G401 (cell line): ENCODE measurements around the gene SV2B. TPM values are rescaled to one million over a fixed set of nuclear protein-coding genes. Genes with fewer than 3 reads are reported as not detected.

Experiments
- DNase-seq: peaks from one replicate; pipeline ENCODE4 v3.0.0-alpha.2; 2015; ENCODE audit warnings: low spot score
- in situ Hi-C: cut with HindIII; loops from 2 replicates; pipeline ENCODE4 v1.10.0; 2016; ENCODE audit warnings: low sequenced_read_pairs, mixed read lengths
- total RNA-seq: library from RNA; depleted of rRNA; stranded (reverse); fragments of >200 nt; shearing (Covaris generic); gene quantifications from 2 replicates; pipeline ENCODE4 v1.2.3, GENCODE V29; 2014

The SV2B gene
- total RNA-seq, 1 experiment from 2014 or later: not detected

GRCh38 chr15:91289324-91289723, 189.3 kb downstream of the SV2B start:
- in situ Hi-C loops: no loop called here
- peak; percentile 68 for DNase-seq

GRCh38 chr15:91290553-91290952, 190.5 kb downstream of the SV2B start:
- DNase-seq: no peak
- in situ Hi-C loops: no loop called here

DNA sequence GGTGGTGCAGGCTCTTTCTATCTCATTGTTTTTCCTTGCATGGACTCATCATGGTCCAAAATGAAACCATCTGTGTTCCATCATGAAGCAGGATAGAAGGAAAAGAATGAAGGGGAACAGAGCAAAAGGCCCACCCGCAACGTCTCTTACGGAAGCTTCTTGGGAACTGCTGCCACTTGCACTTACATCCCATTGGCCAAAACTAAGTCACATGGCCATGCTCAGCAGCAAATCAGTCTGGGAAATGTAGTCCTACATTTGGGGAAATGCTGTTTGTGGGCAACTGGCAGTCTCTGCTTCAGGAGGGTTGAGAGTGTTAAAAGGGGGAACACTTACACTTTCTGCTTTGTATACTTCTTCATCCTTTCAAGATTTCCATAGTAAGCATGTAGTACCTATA, 191.6 kb downstream of the SV2B start:
- in situ Hi-C loops: no loop called here
- peak; percentile 40 for DNase-seq

DNA sequence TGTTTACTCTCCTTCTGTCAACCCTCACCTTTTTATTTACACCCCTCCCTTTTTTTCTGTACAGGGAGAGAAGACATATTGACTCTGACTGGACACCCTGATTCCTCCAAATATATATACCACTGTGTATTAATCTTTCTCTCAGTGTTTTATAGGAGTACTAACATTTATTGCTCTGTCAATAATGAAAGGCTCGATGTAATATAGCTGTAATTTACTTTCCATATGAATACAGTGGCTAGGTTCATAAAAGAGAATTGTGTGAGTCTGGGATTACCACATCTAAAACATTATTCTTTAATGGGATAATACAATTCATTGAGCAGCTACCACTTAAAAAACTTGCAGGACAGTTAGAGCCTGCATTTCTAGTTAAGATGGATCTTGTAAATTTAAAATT, 194.3 kb downstream of the SV2B start:
- in situ Hi-C loops: no loop called here

GRCh38 chr15:91294795-91295194, 194.7 kb downstream of the SV2B start:
- in situ Hi-C loops: no loop called here
- DNase-seq: no peak

More for the DNA sequence above, 194.3 kb downstream of the SV2B start:
- no peak for DNase-seq

GRCh38 chr15:91298101-91298500, 198.0 kb downstream of the SV2B start:
- no peak for DNase-seq
- in situ Hi-C loops: no loop called here

- in situ Hi-C loops: no loop called here
- peak; percentile 76 for DNase-seq
Observed at GRCh38 chr15:91302588-91303439, 202.8 kb downstream of the SV2B start.

GRCh38 chr15:91304210-91304609, 204.2 kb downstream of the SV2B start:
- no peak for DNase-seq
- in situ Hi-C loops: no loop called here

GRCh38 chr15:91304786-91305185, 204.7 kb downstream of the SV2B start:
- peak; percentile 49 for DNase-seq
- in situ Hi-C loops: no loop called here

DNA sequence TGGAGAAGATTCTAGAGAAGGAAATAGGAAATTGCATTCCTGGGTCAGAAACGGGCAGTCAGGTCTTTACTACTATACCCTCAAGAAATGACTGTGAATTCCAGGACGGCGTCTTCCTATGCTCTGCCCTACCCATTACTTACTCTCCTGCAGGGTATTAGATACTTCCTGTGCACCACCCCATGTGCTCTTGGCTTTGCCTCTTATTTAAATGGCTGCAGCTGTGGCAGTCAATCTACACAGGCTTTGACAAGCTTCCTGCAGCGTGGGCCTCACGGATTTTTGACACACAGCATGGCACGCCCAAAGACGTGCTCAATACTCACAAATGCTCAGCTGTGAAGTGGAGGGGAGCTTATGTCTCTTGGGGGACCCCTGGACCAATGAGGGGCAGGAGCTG, 206.1 kb downstream of the SV2B start:
- no peak for DNase-seq
- in situ Hi-C loops: no loop called here

DNA sequence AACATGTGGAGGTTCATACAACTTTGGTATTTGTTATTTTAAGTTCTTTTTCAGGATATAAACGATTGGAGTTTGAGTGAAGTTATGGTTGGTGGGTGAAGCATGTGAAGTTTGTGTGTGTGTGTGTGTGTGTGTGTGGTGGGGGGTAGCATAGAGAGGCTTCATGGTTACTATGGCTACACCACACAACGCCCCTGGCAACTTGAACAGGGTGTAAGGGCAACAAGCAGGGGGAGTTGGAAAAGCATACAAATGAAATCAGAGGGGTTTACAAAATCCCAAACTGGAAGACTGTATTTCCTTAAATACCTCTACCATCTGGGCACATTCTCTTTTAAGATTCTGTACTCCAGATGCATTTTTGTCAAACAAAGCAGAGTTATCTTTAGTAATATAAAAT, 207.5 kb downstream of the SV2B start:
- no peak for DNase-seq
- in situ Hi-C loops: no loop called here

- no peak for DNase-seq
- in situ Hi-C loops: no loop called here
Observed at GRCh38 chr15:91308199-91308598, 208.1 kb downstream of the SV2B start.

GRCh38 chr15:91308855-91309254, 208.8 kb downstream of the SV2B start:
- in situ Hi-C loops: no loop called here
- DNase-seq: no peak

- in situ Hi-C loops: no loop called here
- no peak for DNase-seq
Observed at GRCh38 chr15:91311986-91312385, 211.9 kb downstream of the SV2B start.

DNA sequence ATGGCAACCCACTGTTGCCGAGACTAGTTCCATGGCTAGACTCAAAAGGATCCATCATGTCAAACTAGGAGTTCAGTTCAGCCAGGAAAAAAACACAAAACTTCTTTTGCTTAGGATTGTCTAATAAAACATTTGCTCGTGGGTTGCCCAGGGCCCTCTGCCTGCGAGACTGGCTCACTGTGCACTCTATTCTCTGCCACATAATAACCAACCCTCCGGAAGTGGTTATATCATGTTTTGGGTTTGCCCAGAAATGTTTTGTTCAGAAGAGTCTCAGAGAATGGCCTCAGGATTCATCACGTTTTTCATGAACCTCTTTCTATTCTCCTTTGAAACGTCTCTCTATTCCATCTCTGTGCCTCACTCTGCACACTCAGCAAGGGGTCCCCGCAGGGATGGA, 216.1 kb downstream of the SV2B start:
- no peak for DNase-seq
- in situ Hi-C loops: no loop called here

DNA sequence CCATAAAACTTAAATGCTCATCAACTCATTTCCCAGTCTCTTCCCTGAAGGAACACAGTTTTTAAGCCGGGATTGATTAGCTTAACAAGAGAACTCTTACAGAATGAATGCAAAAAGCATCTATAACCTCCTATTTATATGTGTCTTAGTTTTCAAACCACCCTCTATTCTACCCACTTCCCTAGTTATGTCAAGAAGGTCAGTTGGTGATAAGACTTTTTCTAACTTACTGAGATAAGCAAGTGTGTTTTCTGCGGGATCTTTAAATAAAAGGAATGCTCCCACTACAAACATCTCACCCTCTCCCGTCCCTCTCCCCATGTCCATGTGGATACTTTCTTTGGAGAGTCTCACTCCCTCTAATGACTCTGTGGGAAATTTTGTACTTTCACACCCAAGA, 218.5 kb downstream of the SV2B start:
- DNase-seq: no peak
- in situ Hi-C loops: no loop called here

DNA sequence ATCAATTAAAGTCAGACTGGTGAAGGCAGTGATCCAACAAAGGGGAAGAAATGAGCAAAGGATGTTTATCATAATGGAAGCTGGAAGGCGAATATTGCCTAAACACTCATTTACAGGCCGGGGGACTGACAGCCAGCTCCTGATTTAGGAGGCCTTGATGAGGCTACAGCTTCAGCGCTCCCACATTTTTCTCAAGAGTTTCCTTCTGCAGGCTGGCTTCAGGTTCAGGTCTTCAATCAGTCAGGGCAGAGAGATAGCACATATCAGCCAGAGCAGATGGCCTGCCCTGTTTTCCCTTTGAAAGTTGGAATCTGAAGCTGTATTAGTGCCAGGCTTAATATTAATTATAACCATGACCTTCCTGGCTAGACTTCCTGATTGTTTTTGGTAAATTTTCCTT, 218.9 kb downstream of the SV2B start:
- in situ Hi-C loops: no loop called here

GRCh38 chr15:91319371-91320059, 219.5 kb downstream of the SV2B start:
- in situ Hi-C loops: no loop called here
- DNase-seq: no peak

More for the DNA sequence above, 218.9 kb downstream of the SV2B start:
- peak; percentile 82 for DNase-seq

GRCh38 chr15:91320101-91320500, 220.0 kb downstream of the SV2B start:
- DNase-seq: no peak
- in situ Hi-C loops: no loop called here

GRCh38 chr15:91329914-91330313, 229.9 kb downstream of the SV2B start:
- DNase-seq: no peak
- in situ Hi-C loops: no loop called here

- in situ Hi-C loops: no loop called here
- no peak for DNase-seq
Observed at GRCh38 chr15:91331581-91331980, 231.5 kb downstream of the SV2B start.
